ENCODE results near the gene COLEC12. TPM values are rescaled to one million over a fixed set of nuclear protein-coding genes. Genes with fewer than 3 reads are reported as not detected.
"Not testable (repeated sequence)": the region's sequence is repeated elsewhere in the genome, so short reads cannot be mapped to it uniquely, and the experiment has no call there.

The COLEC12 gene
- total and polyA plus RNA-seq, 5 donors, result 1.7 to 10.6 (median 6.5) TPM

DNA sequence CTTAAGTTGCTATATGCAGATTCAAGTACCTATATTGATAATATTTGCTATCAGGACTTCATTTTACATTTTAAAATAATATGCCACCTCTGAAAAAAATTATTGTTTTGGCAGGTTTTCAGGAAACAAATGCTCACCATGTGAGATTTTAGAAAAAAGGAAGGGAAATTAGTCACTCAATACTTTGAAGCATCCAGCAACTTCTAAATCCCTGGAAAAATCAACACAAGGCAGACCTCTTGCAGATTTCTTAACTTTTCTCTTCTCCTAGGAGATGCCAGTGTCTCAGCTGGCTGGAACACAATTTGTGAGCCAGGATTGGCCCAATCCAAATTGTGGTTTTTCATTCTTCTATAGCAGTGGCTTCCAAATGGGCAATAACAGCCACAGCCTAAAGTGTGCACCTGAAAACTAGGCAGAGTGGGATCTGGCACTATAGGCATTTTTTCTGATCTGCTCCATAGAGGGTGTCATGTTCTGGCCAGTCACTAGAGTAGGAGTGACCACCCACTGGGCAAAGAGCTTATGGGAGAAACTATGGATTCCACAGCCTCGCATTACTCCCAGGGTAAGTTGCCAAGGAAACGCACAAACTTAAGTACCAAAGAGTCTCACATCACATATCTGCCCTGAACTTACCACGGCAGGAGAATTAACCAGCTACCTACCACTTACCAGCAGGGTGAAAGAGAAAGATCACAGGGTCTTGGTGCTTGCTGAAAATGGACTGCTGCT, 204.6 kb downstream of the COLEC12 start:
- peak in 1 of 2 donors; percentile 28 for ATAC-seq

DNA sequence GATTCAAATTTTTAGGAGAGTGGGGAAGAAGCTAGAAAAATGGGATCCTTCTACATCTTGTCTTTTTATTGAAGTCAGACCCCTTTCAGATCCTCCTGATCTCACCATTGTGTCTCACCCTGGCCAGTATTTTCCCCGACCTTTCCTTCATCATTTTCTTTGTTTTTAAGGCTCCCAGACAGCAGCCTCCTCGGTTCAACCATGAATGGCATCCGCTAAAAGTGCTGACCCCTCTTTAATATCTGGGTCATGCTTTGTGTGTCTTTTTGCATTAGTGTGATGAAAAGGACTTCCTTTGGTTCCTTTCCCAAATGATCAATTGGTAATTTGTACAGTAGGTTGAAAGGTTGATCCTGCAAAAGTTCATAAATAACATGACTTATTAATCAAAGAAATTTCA, 205.9 kb downstream of the COLEC12 start:
- H3K27ac ChIP-seq (ENCODE audit: low read length), result no peak overlapping the region
- no peak for DNase-seq
- no peaks in the 10 kb centered on the region for H3K9me3 ChIP-seq (ENCODE audit: control insufficient read depth, low read length)
- intact Hi-C loops (cut with DNase I), result loop anchor here in 2 of 4 donors (5.0 to 10.0 kb wide), 2 partner anchors 320 to 323 kb away; no protein-coding TSS in a partner anchor
- no peaks in the 10 kb centered on the region for H3K4me1 ChIP-seq (ENCODE audit: control insufficient read depth, insufficient read depth, low read length)
- no peaks in the 10 kb centered on the region for H3K27me3 ChIP-seq (ENCODE audit: control insufficient read depth, insufficient read depth)
- ATAC-seq, result no peak
- no peak overlapping the region for H3K4me3 ChIP-seq (ENCODE audit: low read length)
- 83% methylated on average over 3 of the region's 3 CpGs for WGBS

More for the DNA sequence above, 204.6 kb downstream of the COLEC12 start:
- intact Hi-C loops (cut with DNase I), result loop anchor here in 2 of 4 donors (5.0 to 10.0 kb wide), 2 partner anchors 316 to 319 kb away; no protein-coding TSS in a partner anchor
- WGBS, result 62% methylated on average over 3 of the region's 3 CpGs
- Histone ChIP-seq H3K4me1 (ENCODE audit: control insufficient read depth, insufficient read depth, low read length) (no peaks in the 10 kb centered on the region), H3K27ac (ENCODE audit: low read length) (no peak overlapping the region), H3K4me3 (ENCODE audit: low read length) (no peak overlapping the region), H3K27me3 (ENCODE audit: control insufficient read depth, insufficient read depth) (no peaks in the 10 kb centered on the region), H3K9me3 (ENCODE audit: control insufficient read depth, low read length) (no peaks in the 10 kb centered on the region)
- no peak for DNase-seq

DNA sequence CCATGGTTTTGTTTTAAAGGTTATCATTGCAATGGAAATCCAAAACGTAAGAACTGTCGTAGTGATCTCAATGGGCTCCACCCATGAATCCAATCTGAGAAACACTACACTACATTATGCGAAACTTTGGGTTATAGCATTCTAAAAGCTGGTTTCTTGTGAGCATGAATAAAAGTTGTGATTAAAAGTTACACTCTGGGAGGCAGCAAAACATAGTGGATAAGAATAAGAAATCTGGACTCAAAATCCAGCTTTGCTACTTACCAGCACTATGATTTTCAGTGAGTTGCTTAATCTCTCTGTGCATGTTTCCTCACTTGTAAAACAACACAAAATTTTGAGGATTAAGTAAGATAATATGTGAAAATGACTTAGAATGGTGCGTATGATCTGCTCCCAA, 207.0 kb downstream of the COLEC12 start:
- H3K27ac ChIP-seq (ENCODE audit: low read length), result no peak overlapping the region
- whole genome bisulfite sequencing, result 80% methylated on average over 4 of the region's 4 CpGs
- no peaks in the 10 kb centered on the region for H3K27me3 ChIP-seq (ENCODE audit: control insufficient read depth, insufficient read depth)
- intact Hi-C loops (cut with DNase I), result loop anchor here in 2 of 4 donors (5.0 to 10.0 kb wide), 2 partner anchors 321 to 324 kb away; no protein-coding TSS in a partner anchor
- ATAC-seq (peak in 1 of 2 donors; percentile 40), DNase-seq (no peak)
- H3K4me1 ChIP-seq (ENCODE audit: control insufficient read depth, insufficient read depth, low read length), result no peaks in the 10 kb centered on the region
- no peak overlapping the region for H3K4me3 ChIP-seq (ENCODE audit: low read length)
- H3K9me3 ChIP-seq (ENCODE audit: control insufficient read depth, low read length), result no peaks in the 10 kb centered on the region

DNA sequence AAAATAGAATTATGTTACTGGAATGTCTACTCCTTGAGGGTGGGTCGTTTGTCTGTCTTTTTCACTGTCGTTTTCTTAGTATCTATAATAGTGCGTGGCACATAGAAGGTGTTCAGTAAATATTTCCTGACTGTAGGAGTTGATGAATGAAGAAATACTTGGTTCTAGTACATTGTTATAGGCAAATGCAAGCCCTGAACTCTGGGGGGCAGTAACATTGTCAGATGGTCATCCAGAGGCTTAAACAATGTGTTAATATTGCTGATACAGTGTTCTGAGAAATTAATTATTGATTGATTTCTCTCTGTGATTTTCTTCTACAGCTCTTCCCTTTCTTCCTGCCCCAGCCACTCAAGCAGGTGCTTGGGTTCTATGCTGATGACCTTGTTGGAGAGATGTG, 208.2 kb downstream of the COLEC12 start:
- no peak overlapping the region for H3K4me3 ChIP-seq (ENCODE audit: low read length)
- intact Hi-C loops (cut with DNase I), result loop anchor here in 2 of 4 donors (5.0 to 10.0 kb wide), 2 partner anchors 323 to 325 kb away; no protein-coding TSS in a partner anchor
- 57% methylated on average over 3 of the region's 3 CpGs for WGBS
- no peak overlapping the region for H3K27ac ChIP-seq (ENCODE audit: low read length)
- no peaks in the 10 kb centered on the region for H3K9me3 ChIP-seq (ENCODE audit: control insufficient read depth, low read length)
- H3K4me1 ChIP-seq (ENCODE audit: control insufficient read depth, insufficient read depth, low read length), result no peaks in the 10 kb centered on the region
- H3K27me3 ChIP-seq (ENCODE audit: control insufficient read depth, insufficient read depth), result no peaks in the 10 kb centered on the region
- no peak for ATAC-seq
- no peak for DNase-seq

DNA sequence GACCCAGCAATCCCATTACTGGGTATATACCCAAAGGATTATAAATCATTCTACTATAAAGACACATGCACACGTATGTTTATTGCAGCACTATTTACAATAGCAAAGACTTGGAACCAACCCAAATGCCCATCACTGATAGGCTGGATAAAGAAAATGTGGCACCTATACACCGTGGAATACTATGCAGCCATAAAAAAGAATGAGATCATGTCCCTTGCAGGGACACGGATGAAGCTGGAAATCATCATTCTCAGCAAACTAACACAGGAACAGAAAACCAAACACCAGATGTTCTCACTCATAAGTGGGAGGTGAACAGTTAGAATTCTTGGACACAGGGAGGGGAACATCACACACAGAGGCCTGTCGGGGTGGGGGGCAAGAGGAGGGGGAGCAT, 210.5 kb downstream of the COLEC12 start:
- 77% methylated on average over 4 of the region's 4 CpGs for WGBS
- not testable (repeated sequence) for H3K27ac ChIP-seq (ENCODE audit: low read length); H3K27me3 ChIP-seq (ENCODE audit: control insufficient read depth, insufficient read depth); DNase-seq; ATAC-seq; H3K9me3 ChIP-seq (ENCODE audit: control insufficient read depth, low read length); H3K4me1 ChIP-seq (ENCODE audit: control insufficient read depth, insufficient read depth, low read length); H3K4me3 ChIP-seq (ENCODE audit: low read length)
- intact Hi-C loops (cut with DNase I), result loop anchor here (5.0 to 10.0 kb wide), 2 partner anchors 325 to 327 kb away; no protein-coding TSS in a partner anchor

DNA sequence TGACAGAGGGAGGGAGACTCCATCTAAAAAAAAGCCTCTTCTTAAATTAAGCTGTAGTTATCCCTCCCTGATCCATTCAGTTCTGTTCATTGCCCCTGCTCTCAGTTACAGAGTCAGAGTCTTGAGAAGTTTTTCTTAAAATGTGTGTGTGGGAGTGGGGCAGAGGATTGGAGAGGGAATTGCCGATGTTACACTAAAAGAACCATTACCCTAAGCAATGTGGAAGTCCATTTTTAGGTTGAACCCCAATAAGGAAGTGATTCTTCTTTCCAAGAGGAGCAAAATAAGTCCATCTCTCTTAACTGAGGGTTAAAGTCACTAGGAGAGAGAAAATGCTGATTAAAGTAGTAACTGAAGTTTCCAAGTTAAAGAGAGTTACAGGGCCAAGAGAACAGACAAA, 211.5 kb downstream of the COLEC12 start:
- Histone ChIP-seq H3K27ac (ENCODE audit: low read length) (no peak overlapping the region), H3K9me3 (ENCODE audit: control insufficient read depth, low read length) (no peaks in the 10 kb centered on the region), H3K4me3 (ENCODE audit: low read length) (no peak overlapping the region), H3K4me1 (ENCODE audit: control insufficient read depth, insufficient read depth, low read length) (no peaks in the 10 kb centered on the region), H3K27me3 (ENCODE audit: control insufficient read depth, insufficient read depth) (no peaks in the 10 kb centered on the region)
- WGBS, result 42% methylated on average over 1 of the region's 1 CpG
- intact Hi-C loops (cut with DNase I), result loop anchor here in 2 of 4 donors (5.0 kb wide), 1 partner anchor 328 kb away; no protein-coding TSS in a partner anchor
- no peak for DNase-seq
- no peak for ATAC-seq

DNA sequence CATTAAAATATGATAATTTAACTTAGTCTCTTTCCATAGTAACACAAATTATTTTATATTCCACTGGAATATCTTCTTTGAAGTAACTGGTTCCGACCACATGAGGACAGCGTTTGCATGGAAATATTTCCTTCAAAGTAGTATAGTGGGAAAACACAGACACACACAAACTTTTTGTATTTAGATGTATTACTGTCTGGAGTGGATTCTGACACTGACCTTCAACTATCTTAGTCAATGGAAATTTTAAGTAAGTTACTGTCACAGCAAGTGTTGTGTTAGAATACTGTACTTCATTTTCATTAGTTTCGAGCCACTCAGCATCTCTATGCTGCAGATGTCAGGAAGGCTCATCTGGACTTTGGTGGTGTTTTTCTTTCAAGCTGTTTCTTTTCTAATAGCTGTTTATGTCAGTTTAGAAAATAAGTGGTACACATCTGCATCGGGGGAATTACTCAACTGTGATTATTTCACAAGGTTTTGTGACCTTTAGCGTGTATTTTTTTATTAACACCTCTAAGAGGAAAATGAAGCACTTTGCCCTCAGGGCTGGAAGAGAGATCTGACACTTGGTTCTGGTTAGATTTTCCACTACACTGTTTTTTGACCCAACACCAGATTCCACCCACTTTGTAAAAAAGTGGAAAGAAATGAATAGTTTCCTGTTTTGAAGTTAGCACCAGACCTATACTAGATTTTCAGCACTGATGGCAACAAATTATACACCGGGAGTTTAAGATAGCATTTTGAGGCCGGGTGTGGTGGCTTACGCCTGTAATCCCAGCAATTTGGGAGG, 213.8 kb downstream of the COLEC12 start:
- DNase-seq (no peak), ATAC-seq (peak in 1 of 2 donors; percentile 45)
- Histone ChIP-seq H3K4me1 (ENCODE audit: control insufficient read depth, insufficient read depth, low read length) (no peaks in the 10 kb centered on the region), H3K27ac (ENCODE audit: low read length) (no peak overlapping the region), H3K4me3 (ENCODE audit: low read length) (no peak overlapping the region), H3K9me3 (ENCODE audit: control insufficient read depth, low read length) (no peaks in the 10 kb centered on the region), H3K27me3 (ENCODE audit: control insufficient read depth, insufficient read depth) (no peaks in the 10 kb centered on the region)
- intact Hi-C loops (cut with DNase I), result loop anchor here in 2 of 4 donors (5.0 kb wide), 1 partner anchor 331 kb away; no protein-coding TSS in a partner anchor
- WGBS, result 66% methylated on average over 8 of the region's 8 CpGs

DNA sequence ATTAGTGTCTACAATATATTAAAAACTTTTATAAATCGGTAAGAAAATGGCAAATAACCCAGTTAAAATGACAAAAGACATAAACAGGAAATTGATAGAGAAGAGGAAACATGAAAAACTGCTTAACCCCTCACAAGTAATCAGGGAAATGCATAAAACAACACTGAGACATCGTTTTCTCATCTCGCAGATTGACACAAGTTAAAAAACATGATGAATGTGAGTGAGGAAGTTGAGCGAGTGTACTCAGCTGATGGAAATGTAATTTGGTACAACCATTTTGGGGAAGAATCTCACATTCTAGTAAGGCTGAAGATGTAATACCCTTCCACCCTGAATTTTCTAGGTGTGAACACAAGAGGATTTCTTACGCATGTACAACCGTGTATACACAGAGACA, 214.7 kb downstream of the COLEC12 start:
- H3K27ac ChIP-seq (ENCODE audit: low read length), result no peak overlapping the region
- ATAC-seq, result no peak
- intact Hi-C loops (cut with DNase I), result loop anchor here in 2 of 4 donors (5.0 kb wide), 1 partner anchor 331 kb away; no protein-coding TSS in a partner anchor
- H3K4me3 ChIP-seq (ENCODE audit: low read length), result no peak overlapping the region
- H3K4me1 ChIP-seq (ENCODE audit: control insufficient read depth, insufficient read depth, low read length), result no peaks in the 10 kb centered on the region
- DNase-seq, result no peak
- 75% methylated on average over 6 of the region's 6 CpGs for WGBS
- no peaks in the 10 kb centered on the region for H3K27me3 ChIP-seq (ENCODE audit: control insufficient read depth, insufficient read depth)
- H3K9me3 ChIP-seq (ENCODE audit: control insufficient read depth, low read length), result no peaks in the 10 kb centered on the region

DNA sequence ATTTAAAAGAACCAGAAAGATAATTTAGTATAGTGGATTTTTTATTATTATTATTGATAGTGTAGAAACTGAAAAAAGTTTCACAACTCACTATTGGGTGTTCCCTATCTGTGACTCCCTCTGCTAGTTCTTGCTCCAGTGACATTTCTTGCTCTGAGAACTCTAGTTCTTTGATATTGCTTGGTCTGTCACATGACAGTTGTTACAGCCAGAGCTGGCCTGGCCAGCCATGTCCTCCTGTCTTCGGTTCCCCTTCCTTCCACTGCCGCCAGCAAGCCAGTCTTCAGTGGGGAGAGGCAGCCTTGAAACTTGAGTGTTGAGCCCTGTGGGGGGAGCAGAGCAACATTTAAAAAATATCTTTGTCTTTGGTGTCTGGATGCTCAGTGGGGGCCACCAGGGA, 225.0 kb downstream of the COLEC12 start:
- no peaks in the 10 kb centered on the region for H3K4me1 ChIP-seq (ENCODE audit: control insufficient read depth, insufficient read depth, low read length)
- H3K9me3 ChIP-seq (ENCODE audit: control insufficient read depth, low read length), result no peaks in the 10 kb centered on the region
- H3K27ac ChIP-seq (ENCODE audit: low read length), result no peak overlapping the region
- DNase-seq (peak in 2 of 3 donors; percentile 60 to 62), ATAC-seq (peak; percentile 16 to 38)
- 58% methylated on average over 2 of the region's 2 CpGs for WGBS
- H3K4me3 ChIP-seq (ENCODE audit: low read length), result no peak overlapping the region
- intact Hi-C loops (cut with DNase I), result no loop called here
- no peaks in the 10 kb centered on the region for H3K27me3 ChIP-seq (ENCODE audit: control insufficient read depth, insufficient read depth)

DNA sequence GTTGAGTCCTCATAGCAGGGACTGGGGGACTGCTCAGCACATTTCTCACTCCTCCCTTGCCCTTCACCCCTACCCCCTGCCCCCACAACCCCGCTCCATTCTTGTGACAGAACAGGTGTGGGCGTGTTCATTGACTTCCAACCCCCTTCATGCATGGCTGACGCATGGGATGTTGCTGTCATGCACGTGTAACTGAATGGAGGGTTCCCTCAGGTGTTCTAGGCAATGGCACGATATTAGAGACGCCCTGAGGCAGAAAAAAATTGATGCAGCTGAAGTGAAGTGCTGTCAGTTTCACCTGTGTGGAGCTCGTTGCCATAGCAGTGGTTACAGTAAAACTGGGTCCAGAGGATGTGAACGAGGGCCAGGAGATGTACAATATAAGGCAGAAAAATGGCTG, 226.2 kb downstream of the COLEC12 start:
- Histone ChIP-seq H3K4me1 (ENCODE audit: control insufficient read depth, insufficient read depth, low read length) (no peaks in the 10 kb centered on the region), H3K27ac (ENCODE audit: low read length) (no peak overlapping the region), H3K27me3 (ENCODE audit: control insufficient read depth, insufficient read depth) (no peaks in the 10 kb centered on the region), H3K4me3 (ENCODE audit: low read length) (no peak overlapping the region), H3K9me3 (ENCODE audit: control insufficient read depth, low read length) (no peaks in the 10 kb centered on the region)
- WGBS, result 83% methylated on average over 8 of the region's 8 CpGs
- intact Hi-C loops (cut with DNase I), result no loop called here
- DNase-seq, result no peak
- no peak for ATAC-seq

DNA sequence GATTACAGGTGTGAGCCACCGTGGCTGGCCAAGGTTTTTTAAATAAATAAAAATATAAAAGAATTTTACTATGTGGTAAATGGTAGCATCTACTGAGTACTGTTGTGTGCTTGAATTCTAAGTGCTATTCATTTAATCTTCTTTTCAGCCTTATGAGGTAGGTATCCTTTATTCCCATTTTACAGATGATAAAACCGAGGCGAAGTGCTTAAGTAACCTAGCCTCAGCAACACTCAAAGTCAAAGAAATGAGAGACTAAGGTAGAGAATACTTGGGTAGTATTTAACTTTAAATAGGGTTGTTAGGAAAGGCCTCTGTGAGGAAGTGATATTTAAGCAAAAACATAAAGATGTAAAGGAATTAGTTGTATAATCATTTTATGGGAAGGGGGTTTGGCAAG, 227.0 kb downstream of the COLEC12 start:
- over 99% methylated on average over 3 of the region's 3 CpGs for WGBS
- Histone ChIP-seq H3K9me3 (ENCODE audit: control insufficient read depth, low read length) (no peaks in the 10 kb centered on the region), H3K4me3 (ENCODE audit: low read length) (no peak overlapping the region), H3K27me3 (ENCODE audit: control insufficient read depth, insufficient read depth) (no peaks in the 10 kb centered on the region), H3K27ac (ENCODE audit: low read length) (no peak overlapping the region), H3K4me1 (ENCODE audit: control insufficient read depth, insufficient read depth, low read length) (no peaks in the 10 kb centered on the region)
- no peak for ATAC-seq
- no peak for DNase-seq
- intact Hi-C loops (cut with DNase I), result no loop called here

Measured in right cardiac atrium (tissue), 5 donors.